Measurements from ENCODE around the gene CEP250.

- TF ChIP-seq CTCF (IDR thresholded peaks at IDR 0.05) (peak; percentile 41), EZH2phosphoT487 (IDR thresholded peaks at IDR 0.05) (no peak)
Observed at GRCh38 chr20:35568645-35569044, 113.2 kb downstream of the CEP250 start.

Data from neural progenitor cell (in vitro differentiated cells).